ENCODE data around the gene THSD8. TPM values are rescaled to one million over a fixed set of nuclear protein-coding genes. Genes with fewer than 3 reads are reported as not detected.

Gene THSD8
- 1 to 10 TPM in 1 of 2 experiments, not detected in 1; 1.1 TPM for total RNA-seq
- polyA plus RNA-seq, result 1 to 10 TPM in 2 of 3 donors, under 1 TPM in 1; 0.96 to 3.1 (median 1.0) TPM
- 0 to 0.19 (median 0.04) reads per million in 6 experiments for total RNA-seq

DNA sequence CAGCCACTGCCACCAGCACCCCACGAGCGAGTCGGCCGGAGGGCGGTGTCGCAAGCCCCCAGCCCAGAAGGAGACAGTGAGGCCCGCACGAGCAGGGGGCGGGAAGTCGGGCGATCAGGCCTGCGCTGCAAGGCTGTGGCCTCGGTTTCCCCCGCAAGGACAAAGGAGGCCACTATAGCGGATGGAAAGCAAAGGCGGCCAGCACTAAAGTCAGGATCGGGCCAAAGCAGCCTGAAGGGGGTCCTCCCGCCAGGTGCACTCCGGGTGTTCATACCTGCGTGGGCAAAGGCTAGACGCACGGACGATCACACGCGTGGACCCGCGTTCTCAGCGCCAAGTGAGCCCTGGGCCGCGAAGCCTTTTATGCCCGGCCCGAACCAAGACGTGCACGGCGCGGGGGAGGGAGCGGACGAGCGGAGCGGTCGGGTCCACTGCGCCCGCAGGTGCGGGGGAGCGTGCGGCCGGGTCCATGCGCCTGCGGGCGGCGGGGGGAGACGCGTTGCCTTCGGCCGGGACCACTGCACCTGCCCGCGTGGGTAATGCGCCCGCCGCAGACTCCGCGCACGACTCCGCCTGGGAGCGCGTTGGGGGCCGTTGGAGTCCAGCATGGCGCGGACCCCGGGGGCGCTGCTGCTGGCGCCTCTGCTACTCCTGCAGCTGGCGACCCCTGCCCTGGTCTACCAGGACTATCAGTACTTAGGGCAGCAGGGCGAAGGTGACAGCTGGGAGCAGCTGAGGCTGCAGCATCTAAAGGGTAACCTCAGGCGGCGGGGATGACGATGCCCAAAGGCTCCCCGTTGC is at the start of gene THSD8, which contains the start of gene PRDX2:
TSS of gene THSD8 (plus strand) at position 604 of the 801 bp plus-strand sequence. CDS start at position 607, 3 bp downstream.
TSS of gene PRDX2 (minus strand) at position 335 of the 801 bp plus-strand sequence. CDS start 539 bp downstream, outside the sequence.
- H3K4me1 Mint-ChIP-seq, result peaks cover 17 to 33% (median 27%) of the 10 kb centered on the region in 4 donors
- H3K9me3 Mint-ChIP-seq, result no peaks in the 10 kb centered on the region
- H3K27ac Mint-ChIP-seq, result peak within 1 kb of the TSS; percentile 44 to 91 (median 81)
- ATAC-seq (peak; percentile 63 to 66), DNase-seq (peak; percentile 48 to 78 (median 66))
- H3K4me3 Mint-ChIP-seq, result peak within 1 kb of the TSS; percentile 85 to 94 (median 88)
- no peaks in the 10 kb centered on the region for H3K27me3 Mint-ChIP-seq
- POLR2A ChIA-PET, result interaction anchor here (0.5 to 14.5 kb wide), 6 partner anchors 10 to 249 kb away, joined by 3 to 1021 read pairs (median 4); partner anchors contain the start of genes HOOK2, JUNB and TRIR
- peaks cover 0 to 21% (median 0%) of the 10 kb centered on the region in 3 donors for H3K36me3 Mint-ChIP-seq

GRCh38 chr19:12754465-12755196 is 47.2 kb upstream of the THSD8 start:
- no peaks in the 10 kb centered on the region for H3K36me3 Mint-ChIP-seq
- DNase-seq, result no peak
- POLR2A ChIA-PET, result interaction anchor here (0.6 to 1.2 kb wide), 3 partner anchors 11 to 37 kb away, joined by 3 to 7 read pairs (median 5); partner anchors contain the start of genes JUNB and TRIR
- H3K27ac Mint-ChIP-seq, result no peak overlapping the region
- ATAC-seq, result no peak
- H3K27me3 Mint-ChIP-seq, result peaks cover 6 to 55% (median 35%) of the 10 kb centered on the region in 5 donors
- H3K4me1 Mint-ChIP-seq, result peaks cover 4 to 13% (median 5%) of the 10 kb centered on the region in 4 donors
- H3K4me3 Mint-ChIP-seq, result no peak overlapping the region
- no peaks in the 10 kb centered on the region for H3K9me3 Mint-ChIP-seq

GRCh38 chr19:12756150-12756883 is 45.6 kb upstream of the THSD8 start:
- POLR2A ChIA-PET, result no interaction called here
- no peak for ATAC-seq
- peak overlapping the region in 1 of 10 donors; percentile 36 for H3K4me3 Mint-ChIP-seq
- no peaks in the 10 kb centered on the region for H3K36me3 Mint-ChIP-seq
- no peak for DNase-seq
- H3K9me3 Mint-ChIP-seq, result no peaks in the 10 kb centered on the region
- H3K27me3 Mint-ChIP-seq, result peaks cover 0 to 41% (median 23%) of the 10 kb centered on the region in 5 donors
- peak overlapping the region in 1 of 10 donors; percentile 70 for H3K27ac Mint-ChIP-seq
- H3K4me1 Mint-ChIP-seq, result peaks cover 0 to 11% (median 5%) of the 10 kb centered on the region in 4 donors

DNA sequence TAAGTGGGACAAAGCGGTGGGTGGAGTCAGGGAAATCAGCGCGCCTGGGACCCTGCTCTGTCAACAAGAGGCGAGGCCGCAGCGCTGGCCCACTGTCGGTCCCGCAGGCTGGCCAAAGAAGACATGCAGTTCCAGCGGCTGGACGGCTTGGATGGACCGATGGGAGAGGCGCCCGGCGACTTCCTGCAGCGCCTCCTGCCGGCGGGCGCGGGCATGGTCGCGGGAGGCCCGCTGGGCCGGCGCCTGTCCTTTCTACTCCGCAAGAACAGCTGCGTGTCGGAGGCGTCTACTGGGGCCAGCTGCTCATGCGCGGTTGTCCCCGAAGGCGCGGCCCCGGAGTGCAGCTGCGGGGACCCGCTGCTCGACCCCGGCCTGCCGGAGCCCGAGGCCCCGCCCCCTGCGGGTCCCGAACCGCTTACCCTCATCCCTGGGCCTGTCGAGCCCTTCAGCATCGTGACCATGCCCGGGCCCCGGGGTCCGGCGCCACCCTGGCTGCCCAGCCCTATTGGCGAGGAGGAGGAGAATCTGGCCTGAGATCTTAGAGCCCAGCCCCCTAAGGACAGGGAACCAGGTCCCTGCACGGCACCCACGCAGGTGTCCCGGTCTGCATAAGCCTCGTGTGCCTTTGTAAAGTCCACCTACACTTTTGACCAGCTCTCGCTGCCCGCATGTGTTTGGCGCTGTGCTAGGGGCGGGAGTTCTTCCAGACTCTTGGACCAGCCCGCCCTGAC is 44.2 kb upstream of the THSD8 start:
- Mint-ChIP-seq H3K4me1 (peaks cover 0 to 11% (median 6%) of the 10 kb centered on the region in 4 donors), H3K4me3 (peak overlapping the region in 8 of 10 donors; percentile 14 to 57 (median 34)), H3K9me3 (no peaks in the 10 kb centered on the region), H3K36me3 (no peaks in the 10 kb centered on the region), H3K27me3 (peaks cover 0 to 34% (median 17%) of the 10 kb centered on the region in 5 donors), H3K27ac (no peak overlapping the region)
- peak; percentile 81 to 82 for ATAC-seq
- POLR2A ChIA-PET, result interaction anchor here (0.5 to 0.7 kb wide), 3 partner anchors 14 to 37 kb away, joined by 3 to 5 read pairs (median 3); no protein-coding TSS in a partner anchor
- peak in 9 of 10 donors; percentile 32 to 70 (median 62) for DNase-seq

GRCh38 chr19:12759686-12760085 is 42.2 kb upstream of the THSD8 start:
- H3K27me3 Mint-ChIP-seq, result peaks cover 0 to 19% (median 10%) of the 10 kb centered on the region in 5 donors
- no peak for ATAC-seq
- H3K27ac Mint-ChIP-seq, result no peak overlapping the region
- DNase-seq, result no peak
- POLR2A ChIA-PET, result interaction anchor here (0.8 to 1.2 kb wide), 4 partner anchors 11 to 38 kb away, joined by 3 to 5 read pairs (median 3); partner anchors contain the start of gene JUNB
- H3K4me1 Mint-ChIP-seq, result peaks cover 0 to 11% (median 6%) of the 10 kb centered on the region in 4 donors
- no peak overlapping the region for H3K4me3 Mint-ChIP-seq
- H3K36me3 Mint-ChIP-seq, result peaks cover 0 to 6% (median 3%) of the 10 kb centered on the region in 3 donors
- H3K9me3 Mint-ChIP-seq, result no peaks in the 10 kb centered on the region

DNA sequence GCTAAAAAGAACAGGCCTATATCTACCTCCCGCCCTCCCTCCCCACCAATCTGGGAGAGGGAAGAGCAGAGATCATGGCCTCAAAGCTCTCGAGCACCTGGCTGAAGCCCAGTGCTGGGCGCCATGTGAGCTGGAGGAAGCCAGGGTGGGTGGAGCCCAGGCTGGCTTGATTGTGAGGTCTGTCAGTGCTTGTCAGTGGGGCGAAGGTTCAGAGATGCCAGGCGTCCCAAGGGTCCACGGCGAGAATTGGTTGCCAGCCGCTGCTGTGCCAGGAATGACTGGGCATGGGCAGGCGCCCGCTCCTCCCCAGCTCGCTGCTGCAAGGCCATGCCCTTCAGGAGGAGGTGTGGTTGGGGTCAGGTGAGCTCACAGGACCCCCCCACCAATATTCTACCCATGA is 38.8 kb upstream of the THSD8 start:
- POLR2A ChIA-PET, result interaction anchor here (0.5 to 1.5 kb wide), 3 partner anchors 84 to 1074 kb away, joined by 3 read pairs; no protein-coding TSS in a partner anchor
- Mint-ChIP-seq H3K4me1 (peaks cover 5 to 7% (median 6%) of the 10 kb centered on the region in 4 donors), H3K4me3 (no peak overlapping the region), H3K36me3 (peaks cover 0 to 10% (median 5%) of the 10 kb centered on the region in 3 donors), H3K27me3 (peaks cover 0 to 2% (median 0%) of the 10 kb centered on the region in 5 donors), H3K9me3 (no peaks in the 10 kb centered on the region), H3K27ac (no peak overlapping the region)
- no peak for DNase-seq
- no peak for ATAC-seq

GRCh38 chr19:12764698-12765097 is 37.2 kb upstream of the THSD8 start:
- ATAC-seq (no peak), DNase-seq (no peak)
- H3K9me3 Mint-ChIP-seq, result no peaks in the 10 kb centered on the region
- H3K4me1 Mint-ChIP-seq, result peaks cover 3 to 6% (median 5%) of the 10 kb centered on the region in 4 donors
- peak overlapping the region in 1 of 10 donors; percentile 51 for H3K27ac Mint-ChIP-seq
- no peak overlapping the region for H3K4me3 Mint-ChIP-seq
- no peaks in the 10 kb centered on the region for H3K27me3 Mint-ChIP-seq
- H3K36me3 Mint-ChIP-seq, result peaks cover 0 to 12% (median 5%) of the 10 kb centered on the region in 3 donors
- POLR2A ChIA-PET, result interaction anchor here (0.7 to 20.9 kb wide), 5 partner anchors 13 to 148 kb away, joined by 3 to 1021 read pairs (median 4); partner anchors contain the start of genes JUNB, PRDX2 and THSD8

DNA sequence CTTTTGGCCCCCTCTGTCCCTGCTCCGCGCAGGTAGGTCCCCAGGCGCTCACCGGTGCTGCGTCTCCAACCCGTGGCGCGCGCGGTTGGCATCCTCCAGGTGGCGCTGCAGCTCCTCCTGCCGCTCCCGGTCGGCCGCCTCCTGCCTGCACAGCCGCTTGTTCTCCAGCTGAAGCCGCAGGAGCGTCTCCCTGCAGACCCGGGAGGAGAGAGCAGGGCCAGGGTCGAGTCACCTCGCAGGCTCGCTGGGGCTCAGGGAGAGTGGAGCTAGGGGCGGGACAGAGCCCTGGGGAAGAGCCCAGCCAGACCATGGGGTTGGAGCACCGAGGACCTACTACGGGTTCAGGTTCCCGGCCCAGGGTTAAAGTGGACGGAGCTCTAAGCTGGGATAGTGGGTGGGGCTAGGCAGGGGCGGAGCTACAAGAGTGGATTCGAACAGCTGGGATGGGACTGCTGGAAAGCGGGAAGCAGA is 35.8 kb upstream of the THSD8 start:
- H3K9me3 Mint-ChIP-seq, result no peaks in the 10 kb centered on the region
- peak overlapping the region in 2 of 10 donors; percentile 36 to 43 for H3K4me3 Mint-ChIP-seq
- DNase-seq (peak in 9 of 10 donors; percentile 65 to 88 (median 73)), ATAC-seq (peak; percentile 88 to 91)
- no peaks in the 10 kb centered on the region for H3K27me3 Mint-ChIP-seq
- H3K4me1 Mint-ChIP-seq, result peaks cover 0 to 6% (median 2%) of the 10 kb centered on the region in 4 donors
- POLR2A ChIA-PET, result interaction anchor here (0.6 to 20.9 kb wide), 6 partner anchors 9 to 81 kb away, joined by 4 to 1021 read pairs (median 6); partner anchors contain the start of genes JUNB, PRDX2 and THSD8
- peaks cover 0 to 12% (median 5%) of the 10 kb centered on the region in 3 donors for H3K36me3 Mint-ChIP-seq
- H3K27ac Mint-ChIP-seq, result no peak overlapping the region

DNA sequence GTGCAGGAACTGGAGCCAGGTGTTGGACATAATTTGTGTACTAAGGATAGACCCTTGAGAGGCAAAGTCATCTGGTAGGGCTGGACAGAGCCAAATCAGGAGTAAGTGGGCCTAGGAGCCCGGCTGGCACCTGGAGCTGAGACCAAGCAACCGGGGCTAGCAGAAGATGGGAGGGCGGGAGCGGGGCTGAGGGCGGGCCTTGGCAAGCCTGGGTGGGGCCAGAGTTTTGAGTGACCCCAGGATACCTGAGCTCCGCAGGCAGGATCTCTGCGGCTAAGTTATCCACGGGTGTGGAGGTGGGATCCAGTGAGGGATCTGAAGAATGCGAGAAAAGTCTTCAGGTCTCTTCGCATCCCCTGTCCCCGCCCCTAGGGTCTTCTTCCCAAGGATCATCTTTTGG is 34.7 kb upstream of the THSD8 start:
- H3K36me3 Mint-ChIP-seq, result peaks cover 0 to 12% (median 5%) of the 10 kb centered on the region in 3 donors
- H3K9me3 Mint-ChIP-seq, result no peaks in the 10 kb centered on the region
- H3K27me3 Mint-ChIP-seq, result no peaks in the 10 kb centered on the region
- H3K4me3 Mint-ChIP-seq, result peak overlapping the region in 1 of 10 donors; percentile 38
- POLR2A ChIA-PET, result interaction anchor here (1.2 to 20.9 kb wide), 4 partner anchors 8 to 80 kb away, joined by 4 to 1021 read pairs (median 8); partner anchors contain the start of genes JUNB, PRDX2 and THSD8
- peaks cover 0 to 6% (median under 1%) of the 10 kb centered on the region in 4 donors for H3K4me1 Mint-ChIP-seq
- DNase-seq (no peak), ATAC-seq (no peak)
- H3K27ac Mint-ChIP-seq, result no peak overlapping the region

DNA sequence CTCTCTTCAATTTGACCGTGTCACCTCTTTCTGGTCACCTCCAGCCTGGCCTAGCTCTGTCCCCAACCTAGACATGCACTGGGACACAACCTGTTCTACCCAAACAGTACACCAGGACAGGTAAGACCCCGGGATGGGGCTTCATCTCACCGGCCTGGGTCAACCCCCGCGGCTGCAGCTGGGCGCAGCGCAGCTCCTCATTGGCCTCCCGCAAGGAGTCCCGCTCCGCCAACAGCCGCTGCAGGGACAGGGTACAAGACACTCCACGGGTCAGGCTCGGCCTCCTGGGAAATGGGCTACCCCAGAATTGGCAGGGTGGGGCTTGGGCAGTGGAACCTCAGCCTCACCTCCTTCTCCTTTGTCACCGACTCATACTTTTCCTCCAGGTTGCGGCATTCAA is 34.2 kb upstream of the THSD8 start:
- Mint-ChIP-seq H3K9me3 (no peaks in the 10 kb centered on the region), H3K4me3 (no peak overlapping the region), H3K27me3 (no peaks in the 10 kb centered on the region), H3K27ac (no peak overlapping the region), H3K36me3 (peaks cover 0 to 12% (median 5%) of the 10 kb centered on the region in 3 donors), H3K4me1 (peaks cover 0 to 6% (median under 1%) of the 10 kb centered on the region in 4 donors)
- POLR2A ChIA-PET, result interaction anchor here (20.9 kb wide), 1 partner anchor 30 kb away, joined by 1021 read pairs; the partner anchor contains the start of genes JUNB, PRDX2 and THSD8
- DNase-seq (no peak), ATAC-seq (no peak)
